ENCODE measurements around the gene CCT6B.
A peak's percentile ranks its signal among the peaks of the same experiment; 100 is the strongest.
"Not testable (repeated sequence)": the region's sequence is repeated elsewhere in the genome, so short reads cannot be mapped to it uniquely, and the experiment has no call there.

The CCT6B gene

GRCh38 chr17:34980681-34981537, 19.6 kb upstream of the CCT6B start:
- DNase-seq (ENCODE audit: extremely low read depth in 1 of 2, low read depth in 1 of 2): peak; percentile 32 to 65

- DNase-seq (ENCODE audit: extremely low read depth in 1 of 2, low read depth in 1 of 2): peak; percentile 83 to 91
These were observed 19.1 kb upstream of the CCT6B start, which contains the start of gene LIG3 for GRCh38 chr17:34980353-34980680. LIG3 (plus strand) TSS chr17:34980512; CDS start chr17:34983006, 2,494 bp downstream.

- DNase-seq (ENCODE audit: extremely low read depth in 1 of 2, low read depth in 1 of 2): no peak
These were observed 18.5 kb upstream of the CCT6B start for GRCh38 chr17:34979650-34980352.

GRCh38 chr17:34979153-34979552, 17.9 kb upstream of the CCT6B start:
- no peak for DNase-seq (ENCODE audit: extremely low read depth in 1 of 2, low read depth in 1 of 2)

- DNase-seq (ENCODE audit: extremely low read depth in 1 of 2, low read depth in 1 of 2): no peak
These were observed 13.8 kb upstream of the CCT6B start for GRCh38 chr17:34974794-34975785.

GRCh38 chr17:34974179-34974578, 12.9 kb upstream of the CCT6B start:
- DNase-seq (ENCODE audit: extremely low read depth in 1 of 2, low read depth in 1 of 2): no peak

GRCh38 chr17:34958438-34958837, 2.8 kb downstream of the CCT6B start:
- DNase-seq (ENCODE audit: extremely low read depth in 1 of 2, low read depth in 1 of 2): no peak

GRCh38 chr17:34950780-34951179, 10.5 kb downstream of the CCT6B start:
- DNase-seq (ENCODE audit: extremely low read depth in 1 of 2, low read depth in 1 of 2): not testable (repeated sequence)

GRCh38 chr17:34930283-34930682, 31.0 kb downstream of the CCT6B start:
- no peak for DNase-seq (ENCODE audit: extremely low read depth in 1 of 2, low read depth in 1 of 2)

GRCh38 chr17:34926661-34927060, 34.6 kb downstream of the CCT6B start:
- DNase-seq (ENCODE audit: extremely low read depth in 1 of 2, low read depth in 1 of 2): no peak

- no peak for DNase-seq (ENCODE audit: extremely low read depth in 1 of 2, low read depth in 1 of 2)
These were observed 40.6 kb downstream of the CCT6B start for GRCh38 chr17:34920676-34921075.

- no peak for DNase-seq (ENCODE audit: extremely low read depth in 1 of 2, low read depth in 1 of 2)
These were observed 43.9 kb downstream of the CCT6B start for GRCh38 chr17:34917381-34917780.

- DNase-seq (ENCODE audit: extremely low read depth in 1 of 2, low read depth in 1 of 2): no peak
These were observed 45.1 kb downstream of the CCT6B start for GRCh38 chr17:34916120-34916519.

GRCh38 chr17:34913001-34913400, 48.3 kb downstream of the CCT6B start:
- DNase-seq (ENCODE audit: extremely low read depth in 1 of 2, low read depth in 1 of 2): no peak

GRCh38 chr17:34909040-34909439, 52.2 kb downstream of the CCT6B start:
- no peak for DNase-seq (ENCODE audit: extremely low read depth in 1 of 2, low read depth in 1 of 2)

GRCh38 chr17:34902831-34903547, 58.3 kb downstream of the CCT6B start:
- DNase-seq (ENCODE audit: extremely low read depth in 1 of 2, low read depth in 1 of 2): no peak

GRCh38 chr17:34899643-34900291, 61.5 kb downstream of the CCT6B start:
- DNase-seq (ENCODE audit: extremely low read depth in 1 of 2, low read depth in 1 of 2): no peak

GRCh38 chr17:34895383-34895782, 65.9 kb downstream of the CCT6B start:
- no peak for DNase-seq (ENCODE audit: extremely low read depth in 1 of 2, low read depth in 1 of 2)

- no peak for DNase-seq (ENCODE audit: extremely low read depth in 1 of 2, low read depth in 1 of 2)
These were observed 66.3 kb downstream of the CCT6B start for GRCh38 chr17:34894964-34895363.

All from activated CD8-positive, alpha-beta memory T cell treated with anti-CD3 and anti-CD28 coated beads for 1 hour (primary cell).